ENCODE results near the gene TNRC18.
A peak's percentile ranks its signal among the peaks of the same experiment; 100 is the strongest.
"Not testable (repeated sequence)": the region's sequence is repeated elsewhere in the genome, so short reads cannot be mapped to it uniquely, and the experiment has no call there.

TNRC18 gene

DNA sequence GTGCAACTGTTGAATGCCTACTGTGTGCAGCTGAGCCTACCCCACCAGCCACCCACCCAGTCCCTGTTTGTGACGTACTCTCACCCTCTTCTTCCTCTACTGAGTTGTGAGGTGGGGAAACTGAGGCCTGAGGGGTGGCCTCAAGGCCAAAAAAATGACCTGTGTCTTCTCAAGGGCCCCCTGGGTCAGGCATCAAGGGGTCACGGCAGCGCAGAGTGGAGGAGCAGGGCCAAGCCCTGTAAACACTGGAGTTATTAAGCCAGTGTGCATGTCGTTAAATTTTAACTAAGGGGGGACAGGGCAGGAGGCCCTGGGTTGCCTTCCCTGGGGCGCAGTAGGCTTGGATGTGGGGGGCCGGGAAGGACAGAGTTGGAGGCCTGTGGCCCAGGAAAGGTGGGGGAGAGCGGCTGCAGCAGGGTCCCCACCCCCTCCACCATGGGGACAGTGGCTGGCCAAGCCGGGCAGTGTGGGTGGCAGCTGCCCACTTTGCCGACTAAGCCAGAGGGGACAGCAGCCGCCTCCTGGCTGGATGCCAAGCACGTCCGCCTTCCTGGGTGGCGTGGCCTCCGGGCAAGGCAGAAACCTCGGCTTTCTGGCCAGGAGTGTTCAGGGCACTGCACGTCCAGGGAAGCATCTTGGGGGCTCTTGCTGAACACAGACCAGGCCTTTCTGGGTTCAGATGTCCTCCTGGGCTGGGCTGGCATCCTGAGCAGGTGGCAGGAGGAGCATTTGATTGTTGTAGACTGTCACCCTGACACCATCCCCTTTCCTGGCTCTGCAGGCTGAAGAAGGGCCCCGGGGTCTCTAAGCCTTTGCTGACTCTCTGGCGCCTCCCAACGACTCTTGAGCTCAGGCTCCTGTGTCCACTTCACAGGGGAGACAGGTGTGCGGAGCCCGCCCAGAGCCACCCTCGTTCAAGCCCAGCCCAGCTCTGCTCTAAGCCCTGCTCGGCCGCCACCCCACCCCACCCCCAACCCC, 139.0 kb downstream of the TNRC18 start:
- no peak overlapping the region for H3K9ac ChIP-seq (ENCODE audit: low read depth, low read length)
- peaks cover 4% of the 10 kb centered on the region for H3K4me1 ChIP-seq (ENCODE audit: control insufficient read depth, insufficient read depth, low read length)
- no peaks in the 10 kb centered on the region for H3K9me3 ChIP-seq (ENCODE audit: control insufficient read depth, insufficient read depth, low read length)
- no peak overlapping the region for H3K4me3 ChIP-seq (ENCODE audit: low read depth, low read length)
- peaks cover 2% of the 10 kb centered on the region for H3K27me3 ChIP-seq (ENCODE audit: control insufficient read depth, insufficient read depth, low read length)
- no peaks in the 10 kb centered on the region for H3K36me3 ChIP-seq (ENCODE audit: control insufficient read depth, insufficient read depth, low read length)

DNA sequence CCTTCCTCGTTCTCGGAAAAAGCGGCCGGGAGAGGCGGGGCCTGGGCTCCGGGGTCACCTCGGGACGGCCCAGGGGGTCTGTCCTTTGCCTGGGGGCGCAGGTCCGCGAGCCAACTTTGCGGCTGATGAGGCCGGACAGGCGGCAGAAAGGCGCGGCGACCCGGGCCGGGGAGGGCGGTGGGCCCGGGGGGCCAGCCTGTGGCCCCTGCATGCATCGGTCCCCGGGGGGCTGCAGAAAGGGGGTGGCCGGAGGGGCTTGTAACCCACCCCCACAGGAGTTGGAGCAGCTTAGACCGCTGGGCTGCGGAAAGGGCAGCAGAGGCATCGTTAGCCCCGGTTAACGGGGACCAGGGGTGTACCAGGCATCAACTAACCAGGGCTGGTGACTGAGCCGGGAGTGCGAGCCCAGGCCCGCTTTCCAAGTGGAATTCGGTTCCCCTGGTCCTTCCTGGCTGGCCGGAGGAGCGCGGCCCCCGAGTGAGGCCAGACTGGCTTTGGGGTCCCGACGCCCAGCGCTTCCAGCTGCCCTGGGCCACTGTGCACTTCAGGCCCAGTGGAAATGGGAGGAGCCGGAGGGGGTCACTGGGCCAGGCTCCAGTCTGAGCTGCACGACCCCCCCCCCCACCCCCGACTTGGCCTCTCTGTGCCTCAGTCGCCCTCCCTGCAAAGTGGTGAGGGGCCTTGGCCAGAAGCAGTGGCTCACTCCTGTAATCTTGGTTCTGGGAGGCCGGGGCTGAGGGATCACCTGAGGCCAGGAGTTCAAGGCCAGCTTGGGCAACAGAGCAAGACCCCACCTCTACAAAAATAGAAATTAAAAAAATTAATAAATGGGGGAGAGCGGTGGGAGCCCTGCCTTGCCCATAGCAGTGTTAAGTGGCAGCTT, 140.0 kb downstream of the TNRC18 start:
- Histone ChIP-seq H3K9ac (ENCODE audit: low read depth, low read length) (no peak overlapping the region), H3K4me1 (ENCODE audit: control insufficient read depth, insufficient read depth, low read length) (peaks cover 4% of the 10 kb centered on the region), H3K27me3 (ENCODE audit: control insufficient read depth, insufficient read depth, low read length) (peaks cover 2% of the 10 kb centered on the region), H3K9me3 (ENCODE audit: control insufficient read depth, insufficient read depth, low read length) (no peaks in the 10 kb centered on the region), H3K4me3 (ENCODE audit: low read depth, low read length) (peak overlapping the region; percentile 59), H3K36me3 (ENCODE audit: control insufficient read depth, insufficient read depth, low read length) (no peaks in the 10 kb centered on the region)

DNA sequence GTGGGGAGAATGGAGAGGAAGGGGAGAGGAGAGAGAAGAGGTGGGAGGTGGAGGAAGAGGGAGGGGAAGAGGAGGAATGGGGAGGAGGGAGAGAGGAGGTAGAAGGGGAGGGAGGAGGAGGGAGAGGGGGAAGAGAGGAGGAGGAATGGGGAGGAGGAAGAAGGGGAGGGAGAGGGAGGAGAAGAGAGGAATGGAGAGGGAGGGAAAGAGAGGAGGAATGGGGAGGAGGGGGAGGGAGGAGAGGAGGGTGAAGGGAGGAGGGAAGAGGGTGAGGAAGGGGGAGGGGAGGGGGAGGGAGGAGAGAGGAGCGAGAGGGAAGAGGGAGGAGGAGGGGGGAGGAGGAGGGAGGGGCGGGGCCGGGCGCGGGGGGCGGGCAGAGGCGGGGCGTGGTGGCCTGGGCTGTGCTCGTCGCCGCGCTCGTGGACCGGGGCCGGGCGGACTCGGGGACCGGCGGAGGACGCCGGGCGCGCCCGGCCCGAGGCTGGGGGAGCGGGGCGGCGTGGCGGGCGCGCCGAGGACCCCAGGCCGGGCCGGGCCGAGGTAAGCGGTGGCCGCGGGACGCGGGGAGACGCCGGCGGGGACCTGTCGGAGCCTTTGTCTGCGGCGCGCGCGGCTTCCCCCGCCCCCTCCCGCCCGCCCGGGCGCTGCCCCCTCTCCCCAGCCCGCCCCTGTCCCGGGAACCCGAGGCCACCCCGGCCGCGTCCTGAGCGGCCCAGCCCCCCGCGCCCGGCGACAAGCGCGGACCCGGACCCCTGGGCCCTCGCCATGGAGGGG, 140.9 kb downstream of the TNRC18 start, which contains the start of gene SLC29A4:
SLC29A4 (plus strand) TSS at position 401 of the 774 bp plus-strand sequence. CDS start 4,874 bp downstream, outside the sequence.
- peak within 1 kb of the TSS; percentile 59 for H3K4me3 ChIP-seq (ENCODE audit: low read depth, low read length)

DNA sequence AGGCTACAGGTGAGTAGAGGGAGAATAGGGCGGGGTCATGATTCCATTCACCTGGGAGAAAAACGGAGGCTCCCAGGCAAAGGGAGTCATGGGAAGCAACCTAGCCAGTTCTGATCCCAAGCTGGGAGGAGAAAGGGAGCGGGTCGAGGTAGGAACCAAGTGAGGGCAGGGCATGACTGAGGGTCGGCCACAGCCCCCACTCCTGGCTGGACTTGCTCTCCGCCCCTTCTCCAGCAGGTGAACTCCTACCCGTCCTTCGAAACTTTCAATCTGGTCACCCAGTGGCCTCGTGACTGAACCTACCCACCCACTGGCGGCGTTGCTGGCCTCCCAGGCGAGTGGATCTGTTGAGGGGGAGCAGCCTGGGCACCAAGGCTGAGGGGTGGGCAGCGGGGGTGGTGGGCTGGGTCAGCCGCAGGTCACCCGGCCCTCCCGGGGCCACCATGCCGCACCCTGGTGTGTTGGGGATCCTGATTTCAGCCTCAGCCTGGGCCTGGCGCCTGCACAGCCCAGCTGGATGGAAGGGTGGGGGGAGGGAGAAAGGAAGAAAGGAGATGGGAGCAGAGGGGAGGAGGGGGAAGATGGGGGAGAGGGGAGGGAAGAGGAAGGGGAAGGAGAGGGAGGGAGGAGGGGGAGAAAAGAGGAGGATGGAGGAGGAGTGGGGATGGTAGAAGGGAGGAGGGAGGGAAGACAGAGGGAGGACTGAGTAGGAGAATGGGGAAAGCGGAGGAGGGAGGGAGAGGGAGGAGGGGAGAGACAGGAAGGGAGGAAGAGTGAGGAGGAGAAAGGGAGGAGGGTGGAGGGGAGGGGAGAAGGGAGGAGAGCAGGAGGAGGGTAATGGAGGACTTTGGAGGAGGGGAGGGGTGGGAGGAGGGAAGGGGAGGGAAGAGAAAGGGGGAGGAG, 141.8 kb downstream of the TNRC18 start:
- H3K4me1 ChIP-seq (ENCODE audit: control insufficient read depth, insufficient read depth, low read length); H3K27me3 ChIP-seq (ENCODE audit: control insufficient read depth, insufficient read depth, low read length); H3K9ac ChIP-seq (ENCODE audit: low read depth, low read length); H3K9me3 ChIP-seq (ENCODE audit: control insufficient read depth, insufficient read depth, low read length); H3K36me3 ChIP-seq (ENCODE audit: control insufficient read depth, insufficient read depth, low read length): not testable (repeated sequence)
- peak overlapping the region; percentile 18 for H3K4me3 ChIP-seq (ENCODE audit: low read depth, low read length)

More for the DNA sequence above, 140.9 kb downstream of the TNRC18 start, which contains the start of gene SLC29A4:
- Histone ChIP-seq H3K27me3 (ENCODE audit: control insufficient read depth, insufficient read depth, low read length) (peaks cover 2% of the 10 kb centered on the region), H3K9ac (ENCODE audit: low read depth, low read length) (no peak within 1 kb of the TSS), H3K4me1 (ENCODE audit: control insufficient read depth, insufficient read depth, low read length) (peaks cover 4% of the 10 kb centered on the region), H3K36me3 (ENCODE audit: control insufficient read depth, insufficient read depth, low read length) (no peaks in the 10 kb centered on the region), H3K9me3 (ENCODE audit: control insufficient read depth, insufficient read depth, low read length) (no peaks in the 10 kb centered on the region)

DNA sequence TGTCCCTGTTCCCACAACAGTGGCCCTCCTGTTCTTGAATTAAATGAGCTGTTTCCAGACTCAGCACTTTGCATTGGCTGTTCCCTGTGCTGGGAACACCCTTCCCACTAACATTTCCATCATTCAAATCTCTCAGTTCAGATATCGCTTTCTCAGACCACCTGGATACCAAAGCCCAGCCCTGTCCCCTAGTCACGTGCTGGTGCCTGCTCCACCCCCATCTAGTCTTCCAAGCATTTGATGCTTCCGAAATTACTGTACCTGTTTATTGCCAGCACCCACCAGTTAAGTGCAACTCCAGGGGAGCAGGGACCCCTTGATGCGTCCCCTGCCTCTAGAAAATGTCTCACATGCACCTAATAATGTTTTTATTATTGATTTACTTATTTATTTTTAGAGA, 143.9 kb downstream of the TNRC18 start:
- Histone ChIP-seq H3K4me1 (ENCODE audit: control insufficient read depth, insufficient read depth, low read length) (peaks cover 4% of the 10 kb centered on the region), H3K9ac (ENCODE audit: low read depth, low read length) (no peak overlapping the region), H3K4me3 (ENCODE audit: low read depth, low read length) (no peak overlapping the region), H3K27me3 (ENCODE audit: control insufficient read depth, insufficient read depth, low read length) (peaks cover 2% of the 10 kb centered on the region), H3K9me3 (ENCODE audit: control insufficient read depth, insufficient read depth, low read length) (no peaks in the 10 kb centered on the region), H3K36me3 (ENCODE audit: control insufficient read depth, insufficient read depth, low read length) (no peaks in the 10 kb centered on the region)

DNA sequence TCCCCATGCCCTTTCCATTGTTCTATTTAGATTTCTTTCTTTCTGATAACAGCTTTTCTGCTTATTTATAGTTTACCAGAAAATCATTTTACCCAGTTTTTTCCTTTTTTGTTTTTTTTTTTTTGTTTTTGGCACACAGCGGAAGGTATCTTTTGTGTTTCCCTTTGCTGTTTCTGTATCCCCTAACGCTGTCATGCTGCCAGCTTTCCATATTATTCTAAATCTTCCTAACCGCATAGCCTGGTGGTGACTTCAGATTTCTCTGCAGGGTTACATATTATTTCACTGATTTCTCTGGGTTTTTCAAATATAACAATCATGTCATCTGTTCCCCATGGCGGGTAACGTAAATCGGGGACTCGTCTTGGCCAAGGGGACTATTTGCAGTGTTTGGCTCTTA, 144.9 kb downstream of the TNRC18 start:
- peaks cover 4% of the 10 kb centered on the region for H3K4me1 ChIP-seq (ENCODE audit: control insufficient read depth, insufficient read depth, low read length)
- no peak overlapping the region for H3K9ac ChIP-seq (ENCODE audit: low read depth, low read length)
- no peaks in the 10 kb centered on the region for H3K9me3 ChIP-seq (ENCODE audit: control insufficient read depth, insufficient read depth, low read length)
- H3K36me3 ChIP-seq (ENCODE audit: control insufficient read depth, insufficient read depth, low read length) = no peaks in the 10 kb centered on the region
- H3K4me3 ChIP-seq (ENCODE audit: low read depth, low read length) = no peak overlapping the region
- H3K27me3 ChIP-seq (ENCODE audit: control insufficient read depth, insufficient read depth, low read length) = peaks cover 2% of the 10 kb centered on the region

DNA sequence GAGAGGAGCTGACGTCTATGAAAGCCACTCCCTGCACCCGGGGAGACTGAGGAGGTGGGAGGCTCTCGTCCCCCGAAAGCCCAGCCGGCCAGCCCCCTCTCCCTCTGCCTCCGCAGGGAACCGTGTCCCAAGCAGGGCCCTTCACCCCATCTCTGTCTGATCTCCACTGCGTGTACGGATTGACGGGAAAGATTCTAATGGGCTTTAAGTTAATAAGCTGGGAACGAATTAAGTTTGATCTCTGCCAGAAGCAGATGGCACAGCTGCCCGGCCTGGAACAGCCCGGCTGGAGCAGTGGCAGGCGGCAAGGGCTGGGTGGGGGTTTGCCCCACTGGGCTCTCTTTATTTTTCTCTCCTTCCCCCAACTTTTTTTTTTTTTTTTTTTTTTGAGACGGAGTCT, 147.0 kb downstream of the TNRC18 start:
- H3K4me1 ChIP-seq (ENCODE audit: control insufficient read depth, insufficient read depth, low read length) = peaks cover 4% of the 10 kb centered on the region

DNA sequence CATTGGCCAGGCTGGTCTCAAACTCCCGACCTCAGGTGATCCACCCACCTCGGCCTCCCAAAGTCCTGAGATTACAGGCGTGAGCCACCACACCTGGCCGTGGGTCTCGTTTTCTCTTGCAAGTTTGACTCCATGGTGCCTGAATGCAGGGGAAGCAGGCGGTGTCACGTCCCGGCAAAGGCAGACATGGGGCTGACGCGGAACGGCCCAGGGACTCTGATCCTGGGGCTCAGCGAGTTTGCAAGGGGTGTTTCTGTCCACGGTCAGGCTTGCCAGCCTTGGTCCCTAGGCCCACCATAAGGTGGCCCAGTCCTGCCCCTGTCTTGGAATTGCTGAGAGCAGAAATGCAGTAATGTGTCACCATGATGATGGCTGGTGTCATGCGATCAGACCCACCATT, 147.5 kb downstream of the TNRC18 start:
- H3K27me3 ChIP-seq (ENCODE audit: control insufficient read depth, insufficient read depth, low read length); H3K36me3 ChIP-seq (ENCODE audit: control insufficient read depth, insufficient read depth, low read length); H3K9ac ChIP-seq (ENCODE audit: low read depth, low read length); H3K4me3 ChIP-seq (ENCODE audit: low read depth, low read length); H3K4me1 ChIP-seq (ENCODE audit: control insufficient read depth, insufficient read depth, low read length); H3K9me3 ChIP-seq (ENCODE audit: control insufficient read depth, insufficient read depth, low read length): not testable (repeated sequence)

More for the DNA sequence above, 147.0 kb downstream of the TNRC18 start:
- Histone ChIP-seq H3K9me3 (ENCODE audit: control insufficient read depth, insufficient read depth, low read length) (no peaks in the 10 kb centered on the region), H3K9ac (ENCODE audit: low read depth, low read length) (no peak overlapping the region), H3K36me3 (ENCODE audit: control insufficient read depth, insufficient read depth, low read length) (no peaks in the 10 kb centered on the region), H3K27me3 (ENCODE audit: control insufficient read depth, insufficient read depth, low read length) (no peaks in the 10 kb centered on the region), H3K4me3 (ENCODE audit: low read depth, low read length) (no peak overlapping the region)

DNA sequence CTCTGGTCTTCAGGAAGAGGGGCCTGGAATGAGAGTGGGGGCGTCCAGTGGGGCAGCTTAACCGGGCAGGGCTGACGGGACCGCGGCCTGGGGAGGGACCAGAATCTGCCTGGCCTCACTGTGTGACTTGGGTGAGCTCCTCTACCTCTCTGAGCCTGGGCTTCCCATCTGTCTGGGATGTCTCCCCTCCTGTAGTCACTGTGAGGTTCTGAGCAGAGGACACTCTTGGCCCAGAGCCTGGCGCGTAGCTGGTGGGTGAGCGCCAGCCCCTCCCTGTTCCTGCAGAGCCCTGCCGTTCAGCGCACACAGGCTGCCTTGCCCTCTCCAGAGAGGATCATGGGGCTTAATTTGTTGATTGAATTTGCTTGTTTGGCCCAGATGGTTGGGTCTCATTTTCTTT, 148.1 kb downstream of the TNRC18 start:
- not testable (repeated sequence) for H3K9me3 ChIP-seq (ENCODE audit: control insufficient read depth, insufficient read depth, low read length); H3K27me3 ChIP-seq (ENCODE audit: control insufficient read depth, insufficient read depth, low read length); H3K4me1 ChIP-seq (ENCODE audit: control insufficient read depth, insufficient read depth, low read length); H3K4me3 ChIP-seq (ENCODE audit: low read depth, low read length); H3K9ac ChIP-seq (ENCODE audit: low read depth, low read length); H3K36me3 ChIP-seq (ENCODE audit: control insufficient read depth, insufficient read depth, low read length)

DNA sequence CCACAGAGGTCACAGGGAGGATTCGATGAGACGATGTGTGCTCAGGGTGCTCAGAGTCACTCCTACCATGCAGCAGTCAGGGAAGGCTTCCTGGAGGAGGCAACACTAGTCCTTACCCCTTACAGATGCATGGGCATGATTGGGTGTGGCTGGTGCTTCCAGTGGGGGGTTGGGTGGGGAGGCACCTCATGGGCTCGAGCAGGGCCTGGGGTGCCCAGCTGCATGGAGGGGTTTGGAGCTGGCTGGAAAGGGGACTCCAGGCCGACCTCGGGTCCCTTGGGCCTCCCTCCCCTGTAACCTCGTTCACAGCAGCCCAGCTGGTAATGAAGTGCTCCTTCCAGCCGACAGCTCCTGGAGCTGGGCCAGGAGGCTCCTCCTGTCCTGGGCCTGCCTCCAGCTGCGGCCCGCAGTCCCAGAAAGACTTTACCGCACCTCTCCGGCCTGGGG, 148.6 kb downstream of the TNRC18 start:
- H3K27me3 ChIP-seq (ENCODE audit: control insufficient read depth, insufficient read depth, low read length); H3K9ac ChIP-seq (ENCODE audit: low read depth, low read length); H3K4me3 ChIP-seq (ENCODE audit: low read depth, low read length); H3K4me1 ChIP-seq (ENCODE audit: control insufficient read depth, insufficient read depth, low read length); H3K36me3 ChIP-seq (ENCODE audit: control insufficient read depth, insufficient read depth, low read length); H3K9me3 ChIP-seq (ENCODE audit: control insufficient read depth, insufficient read depth, low read length): not testable (repeated sequence)

All from iPS-15b (cell line).